Renal cortex interstitium (tissue), 11 donors: ENCODE results near the gene MACF1. TPM values are rescaled to one million over a fixed set of nuclear protein-coding genes. Genes with fewer than 3 reads are reported as not detected.
"Not testable (repeated sequence)": the region's sequence is repeated elsewhere in the genome, so short reads cannot be mapped to it uniquely, and the experiment has no call there.

ENCODE experiments used
- DNase-seq, 11 donors: peaks; one replicate each; pipeline ENCODE4 v3.0.0-alpha.2; 2013; ENCODE audit warnings: low read depth in 9 of 11, low spot score in 4 of 11; ENCODE audit errors: extremely low read depth in 1 of 11
- polyA plus RNA-seq, 3 donors: library from polyadenylated mRNA; unstranded; fragments of 120-200 nt; gene quantifications; one replicate each; pipeline ENCODE4 v1.2.1, GENCODE V29; 2013; ENCODE audit not compliant: insufficient read length in 3 of 3

The MACF1 gene
- polyA plus RNA-seq, 3 donors = 252 to 274 (median 259) TPM

DNA sequence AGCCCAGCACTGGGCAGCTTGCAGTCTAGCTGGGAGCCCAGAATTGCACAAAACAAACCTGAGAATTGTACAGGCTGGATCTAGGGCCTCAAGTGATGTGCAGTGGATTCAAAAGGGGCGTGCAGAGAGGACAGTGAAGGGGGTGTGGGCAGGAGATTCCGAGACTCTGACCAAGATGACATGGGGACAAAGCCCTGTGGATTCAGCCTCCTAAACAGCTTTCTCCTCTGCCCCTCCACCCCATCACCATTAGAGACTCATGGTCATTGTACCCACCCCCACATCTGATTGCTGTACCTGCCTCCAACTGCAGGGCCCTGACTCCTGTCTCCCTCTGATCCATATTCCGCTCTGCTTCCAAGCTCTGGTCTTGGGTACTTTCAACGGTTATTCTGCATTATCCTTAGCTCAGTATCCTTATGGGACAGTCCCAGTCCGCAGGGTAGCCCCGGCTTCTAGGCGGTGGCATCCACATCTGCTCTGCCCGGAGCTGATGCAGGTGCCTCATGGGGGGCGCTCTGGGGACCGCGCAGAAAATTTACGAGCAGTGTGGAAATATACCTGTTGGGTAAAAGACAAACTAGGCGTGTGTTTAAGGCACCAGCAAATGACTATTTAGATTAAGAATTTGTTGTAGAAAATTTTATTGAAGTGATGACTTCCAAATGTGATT, 285.2 kb downstream of the MACF1 start:
- no peak for DNase-seq

DNA sequence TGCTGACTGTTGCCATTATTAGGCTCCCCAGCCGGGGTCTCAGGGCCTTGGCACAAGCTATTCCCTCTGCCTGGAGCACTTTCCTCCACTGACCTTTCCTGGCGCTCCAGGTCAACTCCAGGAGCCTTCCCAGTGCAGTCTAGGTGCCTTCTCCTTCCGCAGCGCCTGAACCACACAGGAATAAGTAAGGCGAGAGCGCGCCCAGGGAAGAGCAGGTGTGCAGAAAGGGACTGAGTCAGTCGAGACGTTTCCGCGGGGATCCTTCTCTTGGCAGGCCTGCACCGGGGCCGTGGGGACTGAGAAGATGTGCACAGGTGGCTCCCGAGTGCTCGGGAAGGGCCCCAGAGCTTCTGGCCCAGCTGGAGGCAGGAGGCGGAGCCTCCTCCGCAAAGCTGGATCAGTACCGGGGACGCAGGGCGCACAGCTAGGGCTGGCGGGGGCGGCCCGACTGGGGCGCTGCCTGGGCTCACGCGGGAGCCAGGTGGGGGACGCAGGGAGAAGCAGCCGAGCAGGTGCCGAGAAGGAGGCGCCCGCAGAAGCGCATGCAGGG, 286.2 kb downstream of the MACF1 start:
- DNase-seq = no peak

DNA sequence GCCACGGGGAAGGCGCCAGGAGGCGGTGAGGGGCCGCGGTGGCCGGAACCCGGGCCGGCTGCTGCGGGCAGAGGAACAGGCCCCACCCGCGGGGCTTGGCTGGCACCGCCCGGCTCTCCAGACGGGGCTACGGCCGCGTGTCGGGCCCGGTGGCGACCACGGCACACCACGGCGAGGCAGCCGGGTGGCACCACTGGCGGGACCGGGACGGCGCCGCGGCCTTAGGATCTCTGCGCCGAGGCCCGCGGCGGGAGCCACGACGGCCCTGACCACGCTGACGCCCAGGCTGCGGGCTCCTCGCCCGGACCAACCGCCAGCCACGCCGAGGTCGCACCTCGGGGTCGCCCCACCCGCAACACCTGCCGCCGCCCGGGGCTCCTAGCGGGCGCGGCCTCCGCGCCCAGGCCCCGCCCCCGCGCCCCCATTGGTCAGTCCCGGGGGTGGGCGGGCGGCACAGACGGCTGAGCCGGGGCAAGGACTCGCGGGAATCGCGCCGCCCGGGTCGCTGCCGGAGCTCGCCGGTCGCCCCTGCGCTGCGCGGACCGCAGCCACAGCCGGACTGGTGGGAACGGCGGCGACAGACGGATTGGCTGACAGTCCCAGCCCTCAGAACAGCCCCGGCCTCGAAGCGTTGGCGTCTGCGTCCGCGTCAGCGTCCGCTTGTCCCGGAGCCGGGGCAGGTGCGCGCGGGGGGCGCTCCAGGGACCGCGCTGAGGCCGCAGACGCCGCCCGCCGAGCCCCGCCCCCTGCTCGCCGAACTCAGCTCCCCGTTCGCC, 286.8 kb downstream of the MACF1 start, which contains the start of gene BMP8A:
Gene BMP8A, plus strand, starts transcription at position 491 of the 776 bp plus-strand sequence. CDS start 356 bp downstream, outside the sequence.
- DNase-seq = peak in 3 of 11 donors; percentile 41 to 46 (median 44)

DNA sequence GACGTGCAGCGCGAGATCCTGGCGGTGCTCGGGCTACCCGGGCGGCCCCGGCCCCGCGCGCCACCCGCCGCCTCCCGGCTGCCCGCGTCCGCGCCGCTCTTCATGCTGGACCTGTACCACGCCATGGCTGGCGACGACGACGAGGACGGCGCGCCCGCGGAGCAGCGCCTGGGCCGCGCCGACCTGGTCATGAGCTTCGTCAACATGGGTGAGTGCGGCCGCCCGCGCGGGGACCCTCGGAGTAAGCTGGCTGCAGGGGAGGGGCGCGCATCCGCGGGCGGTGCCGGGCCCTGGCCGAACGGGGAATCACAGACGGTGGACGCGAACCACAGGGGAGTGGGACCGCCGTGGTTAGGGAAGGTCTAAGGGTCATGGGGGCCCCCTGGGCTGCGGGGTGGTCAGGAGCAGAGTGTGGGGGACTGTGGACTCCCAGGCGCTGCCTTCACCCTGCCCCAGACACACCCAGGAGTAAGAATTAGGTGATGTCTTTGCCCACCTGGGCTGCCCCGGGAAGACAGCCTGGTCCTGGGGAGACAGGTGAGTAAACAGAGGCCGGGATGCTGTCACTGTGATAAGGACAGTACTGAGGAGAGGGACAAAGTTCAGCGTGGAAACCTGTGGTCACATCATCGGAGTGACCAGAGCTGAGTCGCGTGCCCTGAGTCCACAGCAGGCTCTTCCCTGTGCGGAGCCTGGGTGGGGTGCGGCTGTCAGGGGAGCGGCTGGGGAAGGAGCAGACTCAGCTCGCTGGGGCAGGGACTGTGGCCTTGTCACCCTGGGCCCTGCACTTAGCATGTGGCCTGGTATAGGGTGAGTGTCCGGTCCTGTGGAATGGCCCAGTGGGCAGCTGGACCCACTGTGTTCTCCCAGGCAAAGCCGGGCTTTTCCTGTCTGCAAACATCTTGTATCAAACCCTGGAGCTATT, 287.9 kb downstream of the MACF1 start:
- DNase-seq = not testable (repeated sequence)

DNA sequence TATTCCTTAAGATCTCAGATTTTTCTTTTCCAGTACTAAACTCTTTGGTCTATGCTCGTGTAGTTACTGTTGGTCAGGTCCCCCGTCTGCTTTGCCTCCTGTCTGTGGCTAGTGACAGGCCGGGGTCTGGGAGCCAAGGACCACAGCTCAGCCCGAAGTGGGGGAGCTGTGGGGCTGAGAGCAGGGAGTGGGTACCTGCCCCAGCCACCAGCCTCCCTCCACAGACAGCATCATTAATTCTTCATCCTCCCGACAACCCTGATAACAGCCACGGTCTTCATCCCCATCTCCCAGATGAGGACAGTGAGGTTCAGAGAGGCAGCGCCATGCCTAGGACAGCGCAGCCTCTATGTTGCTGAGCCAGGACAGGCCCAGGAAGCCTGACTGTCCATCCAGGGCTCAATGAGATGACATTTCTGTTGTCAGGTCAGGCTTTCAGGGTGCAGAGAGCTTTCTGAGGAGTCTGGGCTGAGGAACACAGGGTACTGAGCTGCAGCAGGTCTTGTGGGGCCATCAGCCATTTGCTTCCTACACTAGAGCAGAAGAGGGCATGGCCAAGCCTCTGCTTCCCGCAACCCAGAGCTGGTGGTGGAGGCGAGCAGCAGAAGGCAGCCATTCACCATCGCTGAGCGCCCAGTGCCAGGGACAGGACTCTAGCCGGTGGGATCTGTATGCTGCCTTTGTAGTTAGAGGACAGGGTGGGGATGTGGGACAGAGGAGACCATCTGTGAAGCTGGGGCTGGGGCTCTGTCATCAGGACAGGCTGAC, 288.7 kb downstream of the MACF1 start:
- DNase-seq = not testable (repeated sequence)

DNA sequence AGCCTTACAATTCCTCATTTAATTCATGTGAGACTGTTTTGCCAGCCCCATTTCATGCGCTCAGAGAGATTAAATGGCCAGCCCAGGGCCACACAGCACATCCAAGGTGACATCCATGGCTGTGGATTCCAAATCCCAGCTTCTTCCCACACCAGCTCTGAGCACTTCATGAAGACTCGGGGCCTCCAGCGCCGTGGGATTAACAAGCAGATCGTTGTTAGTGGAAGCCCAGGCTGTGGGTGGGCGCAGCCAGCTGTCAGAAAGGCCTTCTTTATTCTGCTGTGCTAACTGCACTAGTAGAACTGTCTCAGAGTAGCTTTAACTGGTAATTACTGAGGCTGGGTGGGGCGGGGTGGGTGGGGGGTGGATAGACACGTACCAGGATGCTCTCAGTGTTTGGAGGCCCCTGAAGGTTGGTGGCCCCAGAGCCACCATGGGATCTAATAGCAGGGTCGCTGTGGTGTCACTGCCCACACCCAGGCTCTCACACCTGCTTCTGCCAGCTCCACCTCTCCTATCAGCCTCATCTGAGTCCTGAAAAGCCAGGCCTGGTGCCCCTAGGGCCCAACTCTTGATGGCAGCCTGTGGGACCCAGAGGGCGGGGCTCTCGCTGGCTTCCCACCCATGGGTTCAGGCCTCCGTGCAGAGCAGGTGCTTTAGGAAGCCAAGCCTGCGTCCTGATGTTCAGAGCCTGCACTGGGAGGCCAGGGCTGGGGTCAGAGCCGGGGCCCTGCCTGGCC, 290.3 kb downstream of the MACF1 start:
- DNase-seq = no peak

DNA sequence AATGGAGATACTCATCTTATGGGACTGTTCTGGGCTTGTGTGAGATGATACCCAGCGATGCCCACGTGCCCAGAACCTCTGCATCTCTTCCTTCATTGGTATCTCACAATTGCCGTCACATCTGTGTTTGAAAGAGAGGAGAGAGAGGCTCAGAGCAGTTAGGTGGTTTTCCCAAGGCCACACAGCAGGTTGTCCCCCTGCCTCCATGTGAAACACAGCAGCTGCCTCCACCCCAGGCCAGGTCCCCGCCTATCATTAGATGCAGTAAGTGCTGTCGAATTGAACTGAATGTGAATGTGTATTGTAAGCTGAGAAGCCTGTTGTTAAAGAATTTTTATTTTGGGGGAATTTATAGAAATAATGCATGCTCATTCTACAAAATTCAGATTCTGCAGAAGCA, 292.0 kb downstream of the MACF1 start:
- DNase-seq = not testable (repeated sequence)

DNA sequence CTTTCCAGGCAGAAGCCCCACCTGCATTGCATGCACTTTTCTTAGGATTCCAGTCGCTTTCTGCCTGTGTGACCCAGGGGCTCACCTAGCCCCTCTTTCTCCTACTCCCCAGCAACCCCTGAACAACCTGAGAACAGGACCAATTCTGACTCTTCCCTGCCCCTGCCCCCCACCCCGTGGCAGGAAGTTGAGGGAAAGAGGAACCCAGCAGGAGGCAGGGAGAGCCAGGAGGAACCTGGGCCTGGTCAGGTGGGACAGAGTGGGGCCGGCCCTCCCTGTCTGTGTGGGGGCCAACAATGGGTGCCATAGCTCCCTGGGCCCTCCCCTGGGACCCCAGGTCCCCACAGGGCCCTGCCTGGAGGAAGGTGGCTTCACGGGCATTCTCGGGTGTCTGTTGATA, 293.1 kb downstream of the MACF1 start:
- no peak for DNase-seq

DNA sequence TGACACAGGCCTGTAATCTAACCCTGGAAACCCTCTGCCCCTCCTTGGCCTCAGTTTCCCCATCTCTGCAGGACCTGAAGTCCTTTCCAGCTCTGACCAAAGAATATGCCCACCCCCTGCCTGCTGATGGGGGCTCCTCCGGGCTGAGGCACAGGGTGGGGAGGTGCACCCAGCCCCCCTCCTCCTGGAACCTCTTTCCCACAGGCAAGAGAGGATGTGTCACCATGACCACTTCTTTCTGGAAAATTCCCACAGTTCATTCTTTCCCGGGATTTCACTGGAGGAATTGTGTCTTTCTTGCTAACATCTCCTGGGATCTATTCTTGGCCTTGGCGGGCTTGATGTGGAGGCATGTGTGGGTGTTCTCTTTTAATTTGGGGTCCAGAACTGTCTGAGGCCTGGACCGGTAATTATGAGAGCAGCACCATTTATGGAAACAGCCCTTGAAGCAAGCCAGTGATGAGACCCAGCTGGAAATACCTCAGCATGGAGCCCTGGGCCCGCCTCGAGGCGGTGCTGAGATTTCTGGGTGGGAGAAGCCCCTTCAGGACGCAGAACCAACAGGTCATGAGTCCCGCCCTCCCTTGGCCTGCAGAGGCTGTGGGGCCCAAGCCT, 293.7 kb downstream of the MACF1 start:
- DNase-seq = peak in 8 of 11 donors; percentile 38 to 68 (median 57)

DNA sequence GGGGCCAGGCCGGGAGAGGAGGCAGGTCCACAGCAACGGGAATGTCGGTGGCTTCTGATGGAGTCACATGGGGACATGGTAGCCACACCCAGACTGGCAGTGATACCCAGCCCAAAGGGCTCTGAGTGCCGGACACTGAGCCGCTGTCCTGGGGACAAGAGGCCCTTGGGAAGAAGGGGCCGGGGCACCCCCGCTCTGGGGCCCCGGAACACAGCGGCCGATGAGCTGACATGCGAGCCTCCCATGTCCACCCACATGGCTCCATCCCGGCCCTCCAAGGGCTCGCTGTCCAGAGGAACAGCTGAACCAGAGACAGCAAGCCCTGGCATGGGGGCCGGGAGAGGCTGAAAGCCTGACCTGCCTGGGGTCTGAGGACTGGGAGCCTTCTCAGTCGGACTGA, 294.3 kb downstream of the MACF1 start:
- DNase-seq = not testable (repeated sequence)

DNA sequence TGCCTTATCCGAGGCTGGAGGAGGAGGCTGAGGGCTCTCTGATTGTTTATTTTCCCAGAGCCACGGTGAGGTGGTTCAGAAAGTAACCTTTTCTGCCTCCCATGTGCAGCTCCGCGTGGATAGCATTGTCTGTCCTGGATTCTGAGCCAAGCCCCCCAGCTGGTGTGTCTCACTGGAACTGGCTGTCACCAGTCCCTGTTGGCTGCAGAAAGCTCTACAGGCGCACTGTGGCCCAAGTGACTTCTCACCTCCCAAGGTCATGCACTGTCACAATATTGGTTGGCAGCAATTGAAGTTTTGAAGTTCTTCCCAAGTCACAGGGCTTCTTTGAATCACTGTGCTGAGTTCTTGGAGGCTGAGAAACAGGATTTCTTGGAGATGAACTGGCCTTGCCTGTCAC, 295.2 kb downstream of the MACF1 start:
- DNase-seq = peak in 3 of 11 donors; percentile 27 to 39 (median 34)

DNA sequence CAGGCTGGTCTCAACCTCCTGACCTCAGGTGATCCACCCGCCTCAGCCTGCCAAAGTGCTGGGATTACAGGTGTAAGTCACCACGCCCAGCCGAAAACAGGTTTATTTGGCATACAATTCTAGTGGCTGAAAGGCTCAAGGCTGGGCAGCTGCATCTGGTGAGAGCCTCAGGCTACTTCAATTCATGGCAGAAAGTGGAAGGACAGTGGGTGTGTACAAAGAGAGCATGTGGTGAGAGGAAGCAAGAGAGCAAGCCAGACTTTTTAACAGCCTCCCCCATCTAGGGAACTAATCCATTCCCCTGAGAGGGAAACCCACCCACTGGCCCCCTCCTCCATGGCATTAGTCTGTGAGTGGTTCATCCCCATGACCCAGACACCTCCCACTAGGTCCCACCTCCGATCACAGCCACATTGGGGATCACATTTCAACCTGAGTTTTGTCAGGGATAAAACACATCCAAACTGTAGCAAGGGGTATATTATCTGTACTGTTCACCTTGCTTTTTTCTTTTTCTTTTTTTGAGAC, 296.4 kb downstream of the MACF1 start:
- DNase-seq = no peak

DNA sequence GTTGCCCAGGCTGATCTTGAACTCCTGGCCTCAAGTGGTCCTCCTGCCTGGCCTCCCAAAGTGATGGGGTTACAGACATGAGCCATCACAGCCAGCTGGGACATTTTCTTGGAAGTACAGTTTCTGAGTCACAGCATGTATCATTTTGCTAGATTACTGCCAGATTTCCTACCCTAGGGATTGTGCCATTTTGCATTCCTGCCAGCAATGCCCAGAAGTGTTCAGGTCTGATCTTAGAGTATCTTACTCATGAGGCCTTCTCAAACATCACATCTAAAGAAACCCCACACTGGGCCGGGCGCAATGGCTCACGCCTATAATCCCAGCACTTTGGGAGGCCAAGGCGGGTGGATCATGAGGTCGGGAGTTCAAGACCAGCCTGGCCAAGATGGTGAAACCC, 297.2 kb downstream of the MACF1 start:
- DNase-seq = no peak

DNA sequence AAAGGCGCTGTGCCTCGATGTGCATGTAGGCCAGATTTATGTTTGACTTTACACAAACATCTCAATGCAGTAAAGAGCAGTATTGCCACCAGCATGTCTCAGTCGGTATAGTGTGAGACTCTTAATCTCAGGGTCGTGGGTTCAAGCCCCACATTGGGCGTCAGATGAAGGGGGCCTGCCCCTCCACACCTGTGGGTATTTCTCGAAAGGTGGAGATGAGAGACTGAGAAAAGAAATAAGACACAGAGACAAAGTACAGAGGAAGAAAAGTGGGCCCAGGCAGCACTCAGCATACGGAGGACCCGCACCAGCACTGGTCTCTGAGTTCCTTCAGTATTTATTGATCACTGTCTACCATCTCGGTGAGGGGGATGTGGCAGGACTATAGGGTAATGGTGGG, 299.9 kb downstream of the MACF1 start:
- not testable (repeated sequence) for DNase-seq

DNA sequence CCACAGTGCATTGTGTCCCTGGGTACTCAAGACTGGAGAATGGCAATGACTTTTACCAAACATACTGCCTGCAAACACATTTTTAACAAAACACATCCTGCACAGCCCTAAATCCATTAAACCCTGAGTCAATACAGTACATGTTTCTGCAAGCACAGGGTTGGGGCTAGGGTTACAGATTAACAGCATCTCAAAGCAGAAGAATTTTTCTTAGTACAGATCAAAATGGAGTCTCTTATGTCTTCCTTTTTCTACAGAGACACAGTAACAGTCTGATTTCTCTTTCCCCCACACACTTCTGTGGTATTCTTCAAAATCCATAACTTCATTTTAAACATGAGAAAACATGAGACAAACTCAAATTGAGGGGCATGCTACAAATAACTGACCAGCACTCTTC, 300.8 kb downstream of the MACF1 start:
- no peak for DNase-seq

DNA sequence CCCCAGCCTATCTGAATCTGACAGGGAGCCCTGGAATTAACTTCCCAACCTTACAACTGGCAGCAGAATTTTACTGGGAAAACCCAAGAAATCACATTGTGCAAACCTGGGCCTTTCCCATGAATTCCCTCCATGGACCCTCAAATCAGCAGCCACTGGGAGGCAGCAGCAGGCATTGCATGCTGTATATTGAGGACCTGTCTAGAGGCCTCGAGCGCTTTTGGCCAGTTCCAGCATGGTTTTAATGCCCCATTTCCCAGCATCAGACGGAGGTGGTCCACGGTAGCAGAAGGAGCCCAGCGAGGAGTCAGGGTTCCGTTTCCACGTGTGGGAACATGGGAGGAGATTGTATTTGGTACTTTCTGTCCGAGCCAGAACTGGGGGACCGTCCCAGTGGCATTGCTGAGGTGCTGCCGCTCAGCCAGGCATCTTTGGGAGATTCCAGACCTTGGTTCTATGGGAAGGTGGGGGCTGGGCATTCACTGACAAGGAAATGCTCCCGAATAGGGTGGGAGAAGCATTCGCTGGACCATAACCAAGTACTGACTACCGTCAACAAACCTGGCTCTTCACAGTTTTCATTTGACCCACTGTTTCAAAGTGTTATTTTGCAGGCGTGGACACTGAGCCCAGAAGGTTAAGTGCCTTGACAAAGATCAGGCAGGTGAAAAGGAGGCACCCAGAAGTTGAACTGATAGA, 302.9 kb downstream of the MACF1 start:
- DNase-seq = no peak

DNA sequence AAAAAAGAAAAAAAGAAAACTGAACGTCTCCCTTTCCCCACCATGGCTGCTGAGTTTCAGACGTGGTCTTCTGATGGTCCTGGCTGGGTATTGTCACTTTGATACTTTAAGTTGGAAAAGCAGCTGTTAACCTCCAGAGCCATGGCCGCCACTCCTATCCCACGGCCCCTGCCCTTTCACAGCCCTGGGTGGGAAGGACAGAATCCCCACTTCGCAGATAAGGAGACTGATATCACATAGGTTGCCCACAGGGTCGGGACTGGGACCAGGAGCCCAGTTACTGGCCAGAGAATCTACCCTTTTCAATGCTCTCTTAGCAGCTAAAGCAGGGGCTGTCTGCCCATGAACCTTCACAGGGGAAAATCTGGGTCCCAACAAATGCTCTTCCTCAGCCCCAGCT, 303.8 kb downstream of the MACF1 start:
- DNase-seq = no peak
